Nephron progenitor cell (in vitro differentiated cells): Measurements from ENCODE around the gene TFRC.
"Not testable (repeated sequence)": the region's sequence is repeated elsewhere in the genome, so short reads cannot be mapped to it uniquely, and the experiment has no call there.

ENCODE experiments used
- DNase-seq: peaks from one replicate; pipeline ENCODE4 v3.0.0; 2021
- H3K27ac Mint-ChIP-seq: 2 replicates; pipeline ENCODE4 v1.8.0; 2021; ENCODE audit warnings: mild to moderate bottlenecking, moderate library complexity, mixed read lengths
- H3K27me3 Mint-ChIP-seq: 2 replicates; pipeline ENCODE4 v1.8.0; 2021; ENCODE audit warnings: mild to moderate bottlenecking, low read depth, mixed read lengths; ENCODE audit not compliant: poor library complexity
- H3K36me3 Mint-ChIP-seq: 2 replicates; pipeline ENCODE4 v1.8.0; 2021; ENCODE audit warnings: low read depth, mixed read lengths
- H3K4me1 Mint-ChIP-seq: 2 replicates; pipeline ENCODE4 v1.8.0; 2021; ENCODE audit warnings: mixed read lengths
- H3K4me3 Mint-ChIP-seq: 2 replicates; pipeline ENCODE4 v1.8.0; 2021; ENCODE audit warnings: mild to moderate bottlenecking, moderate library complexity, mixed read lengths
- H3K9me3 Mint-ChIP-seq: 2 replicates; pipeline ENCODE4 v1.8.0; 2021; ENCODE audit warnings: mild to moderate bottlenecking, moderate library complexity, mixed read lengths
- TF ChIP-seq, protein P1 (sequence below): fragments of 200-600 bp; sonication (generic); IDR thresholded peaks from 2 replicates; pipeline ENCODE4 v1.5.0; 2021; ENCODE audit warnings: antibody characterized with exemption

Gene TFRC

DNA sequence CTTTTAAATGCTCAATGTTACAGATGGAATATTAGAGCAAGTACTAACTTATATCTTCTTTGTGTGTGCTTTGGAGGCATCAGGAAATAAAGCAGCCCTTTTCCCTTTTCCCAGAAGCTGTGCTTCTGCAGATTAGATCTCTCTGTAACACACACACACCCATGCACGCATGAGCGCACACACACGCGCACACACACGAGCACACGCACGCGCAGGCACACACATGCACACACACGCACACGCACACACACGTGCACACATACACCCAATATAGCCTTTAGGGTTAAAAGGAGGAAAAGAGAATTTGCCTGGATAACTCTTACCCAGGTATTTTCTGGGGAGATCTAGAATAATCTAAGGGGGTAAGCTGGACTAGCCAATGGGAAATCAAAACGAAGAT lies 56.9 kb downstream of the TFRC start:
- H3K27me3 Mint-ChIP-seq, result peaks cover 36% of the 10 kb centered on the region
- H3K4me1 Mint-ChIP-seq, result no peaks in the 10 kb centered on the region
- H3K9me3 Mint-ChIP-seq, result peaks cover 25% of the 10 kb centered on the region
- no peaks in the 10 kb centered on the region for H3K36me3 Mint-ChIP-seq
- no peak overlapping the region for H3K27ac Mint-ChIP-seq
- no peak for DNase-seq
- no peak overlapping the region for H3K4me3 Mint-ChIP-seq
- TF ChIP-seq, protein P1, sequence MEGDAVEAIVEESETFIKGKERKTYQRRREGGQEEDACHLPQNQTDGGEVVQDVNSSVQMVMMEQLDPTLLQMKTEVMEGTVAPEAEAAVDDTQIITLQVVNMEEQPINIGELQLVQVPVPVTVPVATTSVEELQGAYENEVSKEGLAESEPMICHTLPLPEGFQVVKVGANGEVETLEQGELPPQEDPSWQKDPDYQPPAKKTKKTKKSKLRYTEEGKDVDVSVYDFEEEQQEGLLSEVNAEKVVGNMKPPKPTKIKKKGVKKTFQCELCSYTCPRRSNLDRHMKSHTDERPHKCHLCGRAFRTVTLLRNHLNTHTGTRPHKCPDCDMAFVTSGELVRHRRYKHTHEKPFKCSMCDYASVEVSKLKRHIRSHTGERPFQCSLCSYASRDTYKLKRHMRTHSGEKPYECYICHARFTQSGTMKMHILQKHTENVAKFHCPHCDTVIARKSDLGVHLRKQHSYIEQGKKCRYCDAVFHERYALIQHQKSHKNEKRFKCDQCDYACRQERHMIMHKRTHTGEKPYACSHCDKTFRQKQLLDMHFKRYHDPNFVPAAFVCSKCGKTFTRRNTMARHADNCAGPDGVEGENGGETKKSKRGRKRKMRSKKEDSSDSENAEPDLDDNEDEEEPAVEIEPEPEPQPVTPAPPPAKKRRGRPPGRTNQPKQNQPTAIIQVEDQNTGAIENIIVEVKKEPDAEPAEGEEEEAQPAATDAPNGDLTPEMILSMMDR, result no peak

GRCh38 chr3:196023947-196024346 lies 57.9 kb downstream of the TFRC start:
- H3K4me1 Mint-ChIP-seq, result no peaks in the 10 kb centered on the region
- no peak overlapping the region for H3K4me3 Mint-ChIP-seq
- no peaks in the 10 kb centered on the region for H3K36me3 Mint-ChIP-seq
- no peak for DNase-seq
- TF ChIP-seq, protein P1, result no peak
- no peak overlapping the region for H3K27ac Mint-ChIP-seq
- peaks cover 46% of the 10 kb centered on the region for H3K27me3 Mint-ChIP-seq
- peaks cover 21% of the 10 kb centered on the region for H3K9me3 Mint-ChIP-seq

GRCh38 chr3:196022499-196022878 lies 59.4 kb downstream of the TFRC start:
- Mint-ChIP-seq H3K9me3 (peaks cover 21% of the 10 kb centered on the region), H3K27me3 (peaks cover 42% of the 10 kb centered on the region)
- not testable (repeated sequence) for DNase-seq, H3K4me1 Mint-ChIP-seq, H3K4me3 Mint-ChIP-seq, H3K36me3 Mint-ChIP-seq, H3K27ac Mint-ChIP-seq

GRCh38 chr3:196020373-196020772 lies 61.5 kb downstream of the TFRC start:
- H3K4me1 Mint-ChIP-seq, result peaks cover 5% of the 10 kb centered on the region
- H3K27ac Mint-ChIP-seq, result no peak overlapping the region
- H3K9me3 Mint-ChIP-seq, result peaks cover 21% of the 10 kb centered on the region
- H3K4me3 Mint-ChIP-seq, result no peak overlapping the region
- peaks cover 39% of the 10 kb centered on the region for H3K27me3 Mint-ChIP-seq
- no peaks in the 10 kb centered on the region for H3K36me3 Mint-ChIP-seq
- DNase-seq, result no peak
- TF ChIP-seq, protein P1, result no peak

GRCh38 chr3:196019576-196019975 lies 62.3 kb downstream of the TFRC start:
- not testable (repeated sequence) for H3K4me3 Mint-ChIP-seq, H3K4me1 Mint-ChIP-seq, DNase-seq, H3K27ac Mint-ChIP-seq, H3K36me3 Mint-ChIP-seq
- Mint-ChIP-seq H3K9me3 (peaks cover 21% of the 10 kb centered on the region), H3K27me3 (peaks cover 38% of the 10 kb centered on the region)

DNA sequence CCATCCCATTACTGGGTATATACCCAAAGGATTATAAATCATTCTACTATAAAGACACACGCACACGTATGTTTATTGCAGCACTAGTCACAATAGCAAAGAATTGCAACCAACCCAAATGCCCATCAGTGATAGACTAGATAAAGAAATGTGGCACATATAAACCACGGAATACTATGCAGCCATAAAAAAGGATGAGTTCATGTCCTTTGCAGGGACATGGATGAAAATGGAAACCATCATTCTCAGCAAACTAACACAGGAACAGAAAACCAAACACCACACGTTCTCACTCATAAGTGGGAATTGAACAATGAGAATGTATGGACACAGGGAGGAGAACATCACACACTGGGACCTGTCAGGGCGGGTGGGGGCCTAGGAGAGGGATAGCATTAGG lies 63.7 kb downstream of the TFRC start:
- H3K4me1 Mint-ChIP-seq, DNase-seq, H3K27ac Mint-ChIP-seq, H3K4me3 Mint-ChIP-seq, H3K36me3 Mint-ChIP-seq: not testable (repeated sequence)
- peaks cover 19% of the 10 kb centered on the region for H3K9me3 Mint-ChIP-seq
- peaks cover 38% of the 10 kb centered on the region for H3K27me3 Mint-ChIP-seq

GRCh38 chr3:196016485-196016884 lies 65.4 kb downstream of the TFRC start:
- Mint-ChIP-seq H3K9me3 (peaks cover 6% of the 10 kb centered on the region), H3K27ac (no peak overlapping the region), H3K27me3 (peaks cover 38% of the 10 kb centered on the region), H3K4me1 (peaks cover 5% of the 10 kb centered on the region), H3K4me3 (no peak overlapping the region), H3K36me3 (no peaks in the 10 kb centered on the region)
- TF ChIP-seq, protein P1, result no peak
- DNase-seq, result no peak
